ENCODE data around the gene IRAK3.

Gene IRAK3

DNA sequence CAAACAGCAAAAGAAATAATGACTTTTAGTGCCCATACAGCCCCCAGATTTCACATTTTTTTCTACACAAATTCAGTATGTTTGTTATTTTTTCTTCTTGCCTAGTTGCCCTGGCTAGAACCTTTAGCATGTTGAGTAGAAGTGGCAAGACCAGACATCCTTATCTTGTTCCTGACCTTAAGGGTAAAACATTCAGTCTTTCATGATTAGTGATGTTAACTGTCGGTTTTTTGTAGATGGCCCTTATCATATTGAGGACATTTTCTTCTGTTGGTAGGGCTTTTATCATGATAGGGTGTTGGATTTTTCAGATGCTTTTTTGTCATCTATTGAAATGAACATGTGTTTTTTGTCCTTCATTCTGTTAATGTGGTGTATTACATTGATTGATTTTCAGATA lies 17.1 kb downstream of the IRAK3 start:
- TF ChIP-seq TAF1 (IDR thresholded peaks at IDR 0.05; ENCODE audit: borderline replicate concordance, insufficient read depth, low read length) (no peak), FOXP2 (optimal IDR thresholded peaks at IDR 0.05; ENCODE audit: borderline replicate concordance, extremely low read depth, extremely low read length, insufficient read depth) (no peak), SIN3A (IDR thresholded peaks at IDR 0.05; ENCODE audit: borderline replicate concordance, insufficient read depth, low read length) (no peak), REST (IDR thresholded peaks at IDR 0.05; ENCODE audit: insufficient read depth in 1 of 2, low read depth in 2 of 2, low read length in 2 of 2) (no peak), POLR2AphosphoS5 (IDR thresholded peaks at IDR 0.05; ENCODE audit: low read depth, low read length) (no peak)

DNA sequence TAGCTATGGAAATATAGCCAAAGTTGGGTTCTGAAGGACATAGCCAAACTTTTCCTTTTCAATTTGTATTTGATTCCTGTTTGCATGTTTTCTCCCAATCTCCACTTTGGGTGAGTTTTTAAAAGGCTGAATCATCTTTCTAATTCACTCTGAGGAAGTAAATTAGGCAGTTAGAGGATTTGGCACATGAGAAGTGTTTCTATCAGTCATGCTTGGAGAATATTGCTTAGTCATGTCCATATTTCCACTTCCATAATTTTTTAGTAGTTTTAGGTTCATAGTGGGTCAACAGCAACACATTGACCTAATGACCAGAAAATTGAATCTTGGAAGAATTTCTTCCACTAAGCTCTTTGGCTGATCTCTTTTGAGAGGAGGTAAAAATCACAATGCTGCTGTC lies 21.8 kb downstream of the IRAK3 start:
- TF ChIP-seq FOXP2 (optimal IDR thresholded peaks at IDR 0.05; ENCODE audit: borderline replicate concordance, extremely low read depth, extremely low read length, insufficient read depth) (no peak), REST (IDR thresholded peaks at IDR 0.05; ENCODE audit: insufficient read depth in 1 of 2, low read depth in 2 of 2, low read length in 2 of 2) (no peak), SIN3A (IDR thresholded peaks at IDR 0.05; ENCODE audit: borderline replicate concordance, insufficient read depth, low read length) (no peak), POLR2AphosphoS5 (IDR thresholded peaks at IDR 0.05; ENCODE audit: low read depth, low read length) (no peak), TAF1 (IDR thresholded peaks at IDR 0.05; ENCODE audit: borderline replicate concordance, insufficient read depth, low read length) (no peak)

DNA sequence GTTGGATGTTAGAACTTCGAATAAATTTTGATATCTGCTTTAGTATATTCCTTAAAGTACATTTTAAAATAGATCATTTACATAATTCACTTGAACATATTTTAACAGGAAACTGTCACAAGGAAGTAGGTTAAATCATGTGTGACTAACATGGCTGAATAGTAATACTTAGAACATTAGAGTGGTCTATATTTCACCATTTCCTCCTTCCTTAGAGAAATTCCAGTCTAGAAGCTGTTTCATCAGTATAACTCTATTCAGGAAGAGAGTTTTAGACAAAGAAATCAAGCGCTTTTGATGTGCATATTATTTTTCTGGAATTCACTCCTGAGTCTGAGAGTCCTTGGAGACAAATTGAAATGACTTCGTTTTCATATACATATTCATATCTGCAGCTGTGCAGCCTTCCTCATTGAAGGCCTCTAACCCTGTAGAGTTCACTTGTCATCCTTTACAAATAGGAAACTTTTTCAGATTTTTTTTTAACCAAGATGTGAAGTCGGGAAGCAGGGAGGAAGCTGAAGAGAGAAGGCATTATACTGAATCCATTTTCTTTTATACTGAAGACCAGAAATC lies 28.4 kb downstream of the IRAK3 start:
- TF ChIP-seq TAF1 (IDR thresholded peaks at IDR 0.05; ENCODE audit: borderline replicate concordance, insufficient read depth, low read length) (no peak), FOXP2 (optimal IDR thresholded peaks at IDR 0.05; ENCODE audit: borderline replicate concordance, extremely low read depth, extremely low read length, insufficient read depth) (no peak), POLR2AphosphoS5 (IDR thresholded peaks at IDR 0.05; ENCODE audit: low read depth, low read length) (no peak), SIN3A (IDR thresholded peaks at IDR 0.05; ENCODE audit: borderline replicate concordance, insufficient read depth, low read length) (no peak), REST (IDR thresholded peaks at IDR 0.05; ENCODE audit: insufficient read depth in 1 of 2, low read depth in 2 of 2, low read length in 2 of 2) (no peak)

- TF ChIP-seq REST (IDR thresholded peaks at IDR 0.05; ENCODE audit: insufficient read depth in 1 of 2, low read depth in 2 of 2, low read length in 2 of 2): no peak
- no peak for TF ChIP-seq TAF1 (IDR thresholded peaks at IDR 0.05; ENCODE audit: borderline replicate concordance, insufficient read depth, low read length)
- no peak for TF ChIP-seq FOXP2 (optimal IDR thresholded peaks at IDR 0.05; ENCODE audit: borderline replicate concordance, extremely low read depth, extremely low read length, insufficient read depth)
- TF ChIP-seq SIN3A (IDR thresholded peaks at IDR 0.05; ENCODE audit: borderline replicate concordance, insufficient read depth, low read length): no peak
- no peak for TF ChIP-seq POLR2AphosphoS5 (IDR thresholded peaks at IDR 0.05; ENCODE audit: low read depth, low read length)
These were observed 39.4 kb downstream of the IRAK3 start for GRCh38 chr12:66228462-66228861.

- TF ChIP-seq TAF1 (IDR thresholded peaks at IDR 0.05; ENCODE audit: borderline replicate concordance, insufficient read depth, low read length): no peak
- TF ChIP-seq REST (IDR thresholded peaks at IDR 0.05; ENCODE audit: insufficient read depth in 1 of 2, low read depth in 2 of 2, low read length in 2 of 2): no peak
- no peak for TF ChIP-seq SIN3A (IDR thresholded peaks at IDR 0.05; ENCODE audit: borderline replicate concordance, insufficient read depth, low read length)
- no peak for TF ChIP-seq POLR2AphosphoS5 (IDR thresholded peaks at IDR 0.05; ENCODE audit: low read depth, low read length)
- no peak for TF ChIP-seq FOXP2 (optimal IDR thresholded peaks at IDR 0.05; ENCODE audit: borderline replicate concordance, extremely low read depth, extremely low read length, insufficient read depth)
These were observed 43.2 kb downstream of the IRAK3 start for GRCh38 chr12:66232263-66232662.
